ENCODE measurements around the gene PHAF1.

DNA sequence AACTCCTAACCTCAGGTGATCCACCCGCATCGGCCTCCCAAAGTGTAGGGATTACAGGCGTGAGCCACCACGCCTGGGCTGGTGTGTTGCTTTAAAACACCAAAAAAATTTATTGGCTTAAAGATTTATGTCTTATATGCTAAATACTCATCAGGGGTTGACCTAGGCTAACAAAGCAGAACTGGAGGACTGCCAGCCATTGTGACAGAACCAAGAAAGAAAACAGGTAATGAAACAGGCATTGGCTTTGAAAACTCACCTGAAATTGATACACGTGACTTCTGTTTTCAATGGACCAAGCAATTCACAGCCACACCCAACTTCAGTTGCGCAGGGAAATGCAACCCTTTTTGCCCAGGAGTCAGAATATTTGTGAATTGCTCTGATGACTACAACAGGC, 4.9 kb upstream of the PHAF1 start:
- TF ChIP-seq, protein P1, sequence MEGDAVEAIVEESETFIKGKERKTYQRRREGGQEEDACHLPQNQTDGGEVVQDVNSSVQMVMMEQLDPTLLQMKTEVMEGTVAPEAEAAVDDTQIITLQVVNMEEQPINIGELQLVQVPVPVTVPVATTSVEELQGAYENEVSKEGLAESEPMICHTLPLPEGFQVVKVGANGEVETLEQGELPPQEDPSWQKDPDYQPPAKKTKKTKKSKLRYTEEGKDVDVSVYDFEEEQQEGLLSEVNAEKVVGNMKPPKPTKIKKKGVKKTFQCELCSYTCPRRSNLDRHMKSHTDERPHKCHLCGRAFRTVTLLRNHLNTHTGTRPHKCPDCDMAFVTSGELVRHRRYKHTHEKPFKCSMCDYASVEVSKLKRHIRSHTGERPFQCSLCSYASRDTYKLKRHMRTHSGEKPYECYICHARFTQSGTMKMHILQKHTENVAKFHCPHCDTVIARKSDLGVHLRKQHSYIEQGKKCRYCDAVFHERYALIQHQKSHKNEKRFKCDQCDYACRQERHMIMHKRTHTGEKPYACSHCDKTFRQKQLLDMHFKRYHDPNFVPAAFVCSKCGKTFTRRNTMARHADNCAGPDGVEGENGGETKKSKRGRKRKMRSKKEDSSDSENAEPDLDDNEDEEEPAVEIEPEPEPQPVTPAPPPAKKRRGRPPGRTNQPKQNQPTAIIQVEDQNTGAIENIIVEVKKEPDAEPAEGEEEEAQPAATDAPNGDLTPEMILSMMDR (IDR thresholded peaks at IDR 0.05; ENCODE audit: poor library complexity, severe bottlenecking), result no peak
- no peak for TF ChIP-seq MXI1 (conservative IDR thresholded peaks at IDR 0.05; ENCODE audit: poor library complexity, severe bottlenecking)
- no peak for TF ChIP-seq EZH2 (IDR thresholded peaks at IDR 0.05; ENCODE audit: borderline replicate concordance, insufficient read depth, low read length, poor library complexity, severe bottlenecking)
- TF ChIP-seq EP300 (conservative IDR thresholded peaks at IDR 0.05; ENCODE audit: poor library complexity, severe bottlenecking), result no peak
- no peak for TF ChIP-seq POLR2AphosphoS5 (IDR thresholded peaks at IDR 0.05)
- no peak for TF ChIP-seq TAF1 (IDR thresholded peaks at IDR 0.05; ENCODE audit: low read depth)
- TF ChIP-seq, protein P2, sequence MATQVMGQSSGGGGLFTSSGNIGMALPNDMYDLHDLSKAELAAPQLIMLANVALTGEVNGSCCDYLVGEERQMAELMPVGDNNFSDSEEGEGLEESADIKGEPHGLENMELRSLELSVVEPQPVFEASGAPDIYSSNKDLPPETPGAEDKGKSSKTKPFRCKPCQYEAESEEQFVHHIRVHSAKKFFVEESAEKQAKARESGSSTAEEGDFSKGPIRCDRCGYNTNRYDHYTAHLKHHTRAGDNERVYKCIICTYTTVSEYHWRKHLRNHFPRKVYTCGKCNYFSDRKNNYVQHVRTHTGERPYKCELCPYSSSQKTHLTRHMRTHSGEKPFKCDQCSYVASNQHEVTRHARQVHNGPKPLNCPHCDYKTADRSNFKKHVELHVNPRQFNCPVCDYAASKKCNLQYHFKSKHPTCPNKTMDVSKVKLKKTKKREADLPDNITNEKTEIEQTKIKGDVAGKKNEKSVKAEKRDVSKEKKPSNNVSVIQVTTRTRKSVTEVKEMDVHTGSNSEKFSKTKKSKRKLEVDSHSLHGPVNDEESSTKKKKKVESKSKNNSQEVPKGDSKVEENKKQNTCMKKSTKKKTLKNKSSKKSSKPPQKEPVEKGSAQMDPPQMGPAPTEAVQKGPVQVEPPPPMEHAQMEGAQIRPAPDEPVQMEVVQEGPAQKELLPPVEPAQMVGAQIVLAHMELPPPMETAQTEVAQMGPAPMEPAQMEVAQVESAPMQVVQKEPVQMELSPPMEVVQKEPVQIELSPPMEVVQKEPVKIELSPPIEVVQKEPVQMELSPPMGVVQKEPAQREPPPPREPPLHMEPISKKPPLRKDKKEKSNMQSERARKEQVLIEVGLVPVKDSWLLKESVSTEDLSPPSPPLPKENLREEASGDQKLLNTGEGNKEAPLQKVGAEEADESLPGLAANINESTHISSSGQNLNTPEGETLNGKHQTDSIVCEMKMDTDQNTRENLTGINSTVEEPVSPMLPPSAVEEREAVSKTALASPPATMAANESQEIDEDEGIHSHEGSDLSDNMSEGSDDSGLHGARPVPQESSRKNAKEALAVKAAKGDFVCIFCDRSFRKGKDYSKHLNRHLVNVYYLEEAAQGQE (IDR thresholded peaks at IDR 0.05; ENCODE audit: borderline replicate concordance), result no peak
- TF ChIP-seq RAD21 (conservative IDR thresholded peaks at IDR 0.05), result no peak
- TF ChIP-seq SMC3 (conservative IDR thresholded peaks at IDR 0.05; ENCODE audit: poor library complexity), result no peak

Measured in neural cell (in vitro differentiated cells).